Globus pallidus (tissue), 1 donor: ENCODE results near the gene TEX10.
"Not testable (repeated sequence)": the region's sequence is repeated elsewhere in the genome, so short reads cannot be mapped to it uniquely, and the experiment has no call there.

ENCODE experiments used
- DNase-seq: peaks from one replicate; pipeline ENCODE4 v3.0.0-alpha.2; 2015; ENCODE audit warnings: low spot score

The TEX10 gene

GRCh38 chr9:100352727-100353505 lies at the start of gene TEX10:
TEX10 (minus strand) TSS chr9:100352942; CDS start chr9:100349363, 3,579 bp downstream.
- peak; percentile 84 for DNase-seq

DNA sequence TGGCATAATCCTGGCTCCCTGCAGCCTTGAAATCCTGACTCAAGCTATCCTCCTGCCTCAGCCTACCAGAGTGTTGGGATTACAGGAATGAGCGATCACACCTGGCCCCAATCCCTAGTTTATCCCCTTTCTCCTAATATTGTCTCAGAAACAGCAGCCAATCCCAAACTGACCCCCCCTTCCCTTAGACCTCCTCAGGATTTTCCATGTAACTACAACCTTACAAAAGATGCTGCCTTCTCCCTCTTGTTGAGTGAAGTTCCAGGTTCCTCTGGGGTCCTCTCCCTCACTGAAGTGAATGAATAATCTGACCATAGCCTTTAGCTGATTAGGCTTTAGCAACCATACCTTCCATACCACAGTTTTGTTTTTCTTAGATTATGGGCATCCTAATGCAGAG lies 48.3 kb upstream of the TEX10 start:
- DNase-seq, result no peak

GRCh38 chr9:100397529-100398266 lies 45.0 kb upstream of the TEX10 start:
- no peak for DNase-seq

- no peak for DNase-seq
These were observed 44.0 kb upstream of the TEX10 start for GRCh38 chr9:100396769-100397168.

DNA sequence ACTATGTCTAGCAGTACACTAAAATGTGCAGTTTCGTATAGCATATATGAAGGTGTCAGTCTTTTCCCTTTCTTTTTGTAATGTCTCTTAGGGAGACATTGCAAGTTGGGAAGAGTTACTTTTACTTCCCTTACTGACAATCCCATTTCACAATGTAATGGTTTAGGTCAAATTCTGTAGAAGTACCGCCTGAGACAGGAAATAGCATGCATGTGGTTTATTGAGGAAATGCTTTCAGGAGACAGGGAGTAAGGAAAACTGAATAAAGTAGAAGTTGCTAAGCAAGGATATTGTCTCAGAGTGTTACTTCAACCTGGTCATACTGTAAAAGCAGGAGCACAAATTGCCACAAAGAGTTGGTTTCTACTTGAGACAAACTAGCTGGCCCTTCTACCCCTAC lies 42.1 kb upstream of the TEX10 start:
- no peak for DNase-seq

- no peak for DNase-seq
These were observed 41.4 kb upstream of the TEX10 start for GRCh38 chr9:100394032-100394695.

GRCh38 chr9:100392989-100393388 lies 40.2 kb upstream of the TEX10 start:
- DNase-seq, result not testable (repeated sequence)

DNA sequence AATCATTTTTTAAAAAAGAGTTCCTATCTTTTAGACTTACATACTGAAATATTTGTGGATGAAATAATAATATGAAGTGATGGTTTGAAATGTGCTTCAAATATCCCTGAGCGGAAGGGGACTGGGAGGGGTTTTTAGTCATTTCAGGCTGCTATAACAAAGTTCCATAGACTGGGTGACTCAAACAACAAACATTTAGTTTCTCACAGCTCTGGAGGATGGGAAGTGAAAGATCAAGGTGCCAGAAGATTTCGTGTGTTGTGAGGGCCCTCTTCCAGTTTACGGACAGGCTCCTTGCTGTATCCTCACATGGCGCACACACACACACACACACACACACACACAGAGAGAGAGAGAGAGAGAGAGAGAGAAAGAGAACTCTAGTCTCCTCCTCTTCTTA lies 27.1 kb upstream of the TEX10 start:
- no peak for DNase-seq

GRCh38 chr9:100377015-100377414 lies 24.3 kb upstream of the TEX10 start:
- DNase-seq, result no peak

DNA sequence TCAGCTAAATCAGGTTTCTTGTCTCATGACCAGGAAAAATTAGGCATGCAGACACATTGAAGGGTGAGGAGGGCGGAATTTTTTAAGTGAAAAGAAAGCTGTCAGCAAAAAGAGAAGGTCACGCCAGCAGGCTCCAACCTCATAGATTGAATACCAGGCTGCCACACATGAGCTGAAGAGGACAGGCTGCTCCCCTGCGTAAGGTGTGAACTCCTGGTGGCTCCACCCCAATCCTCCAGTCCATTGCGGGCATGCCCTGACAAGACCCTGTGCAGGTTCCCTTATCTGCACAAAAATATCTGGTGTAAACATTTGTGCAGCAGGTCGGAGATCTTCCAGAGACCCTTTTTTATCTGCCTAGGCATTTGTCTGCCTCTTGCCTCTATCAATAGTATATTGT lies 22.9 kb upstream of the TEX10 start:
- DNase-seq, result no peak

GRCh38 chr9:100372648-100373047 lies 19.9 kb upstream of the TEX10 start:
- no peak for DNase-seq

GRCh38 chr9:100370064-100370723 lies 17.5 kb upstream of the TEX10 start:
- DNase-seq, result no peak

DNA sequence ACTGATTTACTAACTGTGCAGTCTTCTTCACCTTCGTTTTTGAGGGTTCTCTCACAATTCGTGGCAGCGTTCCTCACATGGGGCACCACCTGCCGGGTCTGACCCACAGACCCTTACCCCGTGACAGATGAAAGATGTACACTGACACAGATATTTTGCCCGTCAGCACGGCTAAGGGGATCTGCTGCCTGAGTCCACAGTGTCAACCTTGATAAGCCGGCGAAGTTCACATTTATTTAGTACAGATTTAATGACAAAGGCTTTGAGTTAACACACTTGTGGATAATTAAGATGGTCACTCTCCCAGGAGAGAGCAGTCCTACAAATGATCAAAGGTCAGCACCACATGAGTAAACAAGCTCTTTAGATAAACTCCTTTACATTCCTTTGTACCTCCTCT lies 15.9 kb upstream of the TEX10 start:
- DNase-seq, result no peak

GRCh38 chr9:100366121-100366520 lies 13.4 kb upstream of the TEX10 start:
- no peak for DNase-seq

DNA sequence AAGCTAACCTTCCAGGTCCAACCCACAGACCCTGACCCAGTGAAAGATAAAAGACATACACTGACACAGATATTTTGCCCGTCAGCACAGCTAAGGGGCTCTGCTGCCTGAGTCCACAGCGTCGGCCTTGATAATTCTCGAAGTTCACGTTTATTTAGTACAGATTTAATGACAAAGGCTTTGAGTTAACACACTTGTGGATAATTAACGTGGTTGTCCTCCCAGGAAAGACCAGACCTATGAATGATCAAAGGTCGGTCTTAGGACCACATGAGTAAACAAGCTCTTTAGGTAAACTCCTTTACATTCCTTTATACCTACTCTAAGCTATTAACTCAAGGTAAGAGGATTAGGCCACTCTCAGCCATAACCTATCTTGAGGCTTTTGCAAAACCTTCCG lies 11.3 kb upstream of the TEX10 start:
- no peak for DNase-seq

GRCh38 chr9:100359057-100359456 lies 6.3 kb upstream of the TEX10 start:
- DNase-seq, result no peak

DNA sequence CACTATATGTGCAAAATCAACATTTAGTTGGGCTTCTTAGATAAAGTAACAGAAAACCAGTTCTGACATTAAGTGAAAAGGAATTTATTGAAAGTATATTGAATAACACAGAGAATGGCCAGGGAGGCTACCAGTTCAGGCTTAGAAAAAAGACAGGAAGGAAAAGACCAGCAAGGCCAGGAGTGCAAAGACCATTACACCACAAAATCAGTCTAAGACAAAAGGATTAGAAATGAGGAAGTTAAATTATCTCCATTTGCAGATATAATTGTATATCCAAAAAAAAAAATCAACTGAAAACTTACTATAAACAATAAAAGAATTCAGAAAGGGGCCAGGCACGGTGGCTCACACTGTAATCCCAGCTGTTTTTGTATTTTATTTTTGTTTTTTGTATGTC lies 4.8 kb upstream of the TEX10 start:
- no peak for DNase-seq

DNA sequence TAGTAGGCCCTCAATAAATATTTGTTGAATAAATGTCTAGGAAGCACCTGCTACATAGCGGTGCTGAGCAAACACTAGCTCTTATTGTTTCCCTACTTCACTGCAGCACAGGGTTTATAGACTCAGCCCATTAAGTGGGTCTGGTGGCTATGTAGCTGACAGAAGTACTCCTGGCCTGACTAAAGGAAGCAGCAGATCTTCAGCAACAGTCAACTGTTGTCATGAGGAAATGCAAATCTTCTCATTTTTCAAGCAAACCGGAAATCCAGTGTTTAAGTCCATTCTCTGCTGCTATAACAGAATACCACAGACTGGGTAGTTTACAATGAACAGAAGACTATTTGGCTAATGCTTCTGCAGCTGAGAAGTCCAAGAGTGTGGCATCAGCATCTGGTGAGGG lies 2.8 kb upstream of the TEX10 start:
- no peak for DNase-seq

DNA sequence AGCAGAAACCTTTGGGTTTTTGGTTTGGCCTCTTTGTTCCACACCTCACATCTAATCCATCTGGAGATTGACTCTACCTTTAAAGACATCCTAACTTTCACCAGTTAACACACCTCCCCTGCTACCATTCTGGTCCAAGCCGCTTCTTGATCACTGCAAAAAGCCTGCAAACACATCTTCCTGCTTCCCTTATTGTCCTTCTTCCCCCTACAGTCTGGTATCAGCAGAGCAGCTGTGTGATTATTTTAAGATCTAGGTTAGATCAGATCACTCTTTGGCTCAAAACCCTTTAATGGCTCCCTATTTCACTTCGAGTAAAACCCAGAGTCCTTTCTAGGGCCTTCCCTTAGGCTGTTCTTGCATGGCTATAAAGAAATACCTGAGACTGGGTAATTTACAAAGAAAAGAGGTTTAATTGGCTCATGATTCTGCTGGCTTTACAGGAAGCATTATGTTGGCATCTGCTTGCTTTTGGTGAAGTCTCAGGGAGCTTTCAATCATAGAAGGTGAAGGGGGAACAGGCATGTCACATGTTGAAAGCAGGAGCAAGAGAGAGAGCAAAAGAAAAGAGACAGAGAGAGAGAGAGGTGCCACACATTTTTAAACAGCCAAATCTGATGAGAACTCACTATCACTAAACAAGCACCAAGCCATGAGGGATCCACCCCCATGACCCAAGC lies 1.5 kb upstream of the TEX10 start:
- no peak for DNase-seq

DNA sequence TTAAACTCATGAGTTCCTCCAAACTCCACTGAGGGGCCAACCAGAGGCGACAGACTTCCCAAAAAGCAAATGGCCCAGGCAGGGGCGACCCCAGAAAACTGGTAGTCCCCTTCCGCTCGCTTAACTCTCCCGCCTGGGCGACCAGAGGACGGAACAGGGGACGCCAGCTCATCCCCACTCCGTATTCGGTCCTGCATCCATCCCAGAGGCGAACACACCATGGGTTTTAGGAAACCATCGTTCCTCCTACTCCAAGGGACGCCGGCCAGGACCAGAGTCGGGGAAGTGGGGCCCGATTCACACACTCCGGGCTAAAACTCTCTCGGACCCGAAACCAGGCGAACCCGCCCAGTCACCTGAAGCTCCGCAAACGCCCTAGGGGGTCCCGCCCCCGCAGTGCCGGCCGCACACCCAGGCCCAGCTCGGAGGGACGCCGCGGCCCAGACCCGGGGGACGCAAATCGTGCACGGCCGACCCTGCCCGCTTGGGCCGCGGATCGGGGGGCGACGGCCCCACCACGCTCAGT lies 478 bp downstream of the TEX10 start:
- peak; percentile 16 for DNase-seq

GRCh38 chr9:100351508-100351907 lies 1.2 kb downstream of the TEX10 start:
- DNase-seq, result no peak

DNA sequence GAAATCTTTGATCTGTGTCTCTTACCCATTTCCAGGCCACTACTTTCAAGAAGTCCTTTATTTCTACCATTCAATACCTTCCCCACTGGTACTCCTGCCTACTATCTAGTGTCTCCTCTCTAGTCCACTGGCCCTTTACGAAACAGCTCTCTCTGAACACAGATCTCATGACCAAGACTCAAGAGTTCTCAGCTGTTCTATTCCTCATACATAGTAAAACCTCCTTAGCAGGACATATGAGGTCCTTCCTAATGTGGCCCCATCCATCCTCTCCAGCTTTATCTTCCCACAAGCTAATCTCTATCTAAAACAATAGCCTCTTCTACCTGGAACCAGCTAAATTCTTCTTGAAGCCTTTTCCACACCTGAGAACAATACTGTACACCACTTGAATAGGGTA lies 2.6 kb downstream of the TEX10 start:
- DNase-seq, result no peak
